CD4-positive, alpha-beta T cell treated with Interleukin-4 for 1 hour (primary cell): ENCODE measurements around the gene PLK5.
"Not testable (repeated sequence)": the region's sequence is repeated elsewhere in the genome, so short reads cannot be mapped to it uniquely, and the experiment has no call there.

Experiments
- DNase-seq, 2 donors: peaks; one replicate each; pipeline ENCODE4 v3.0.0-alpha.2; 2020 to 2022

PLK5 gene, protein sequence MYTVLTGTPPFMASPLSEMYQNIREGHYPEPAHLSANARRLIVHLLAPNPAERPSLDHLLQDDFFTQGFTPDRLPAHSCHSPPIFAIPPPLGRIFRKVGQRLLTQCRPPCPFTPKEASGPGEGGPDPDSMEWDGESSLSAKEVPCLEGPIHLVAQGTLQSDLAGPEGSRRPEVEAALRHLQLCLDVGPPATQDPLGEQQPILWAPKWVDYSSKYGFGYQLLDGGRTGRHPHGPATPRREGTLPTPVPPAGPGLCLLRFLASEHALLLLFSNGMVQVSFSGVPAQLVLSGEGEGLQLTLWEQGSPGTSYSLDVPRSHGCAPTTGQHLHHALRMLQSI

DNA sequence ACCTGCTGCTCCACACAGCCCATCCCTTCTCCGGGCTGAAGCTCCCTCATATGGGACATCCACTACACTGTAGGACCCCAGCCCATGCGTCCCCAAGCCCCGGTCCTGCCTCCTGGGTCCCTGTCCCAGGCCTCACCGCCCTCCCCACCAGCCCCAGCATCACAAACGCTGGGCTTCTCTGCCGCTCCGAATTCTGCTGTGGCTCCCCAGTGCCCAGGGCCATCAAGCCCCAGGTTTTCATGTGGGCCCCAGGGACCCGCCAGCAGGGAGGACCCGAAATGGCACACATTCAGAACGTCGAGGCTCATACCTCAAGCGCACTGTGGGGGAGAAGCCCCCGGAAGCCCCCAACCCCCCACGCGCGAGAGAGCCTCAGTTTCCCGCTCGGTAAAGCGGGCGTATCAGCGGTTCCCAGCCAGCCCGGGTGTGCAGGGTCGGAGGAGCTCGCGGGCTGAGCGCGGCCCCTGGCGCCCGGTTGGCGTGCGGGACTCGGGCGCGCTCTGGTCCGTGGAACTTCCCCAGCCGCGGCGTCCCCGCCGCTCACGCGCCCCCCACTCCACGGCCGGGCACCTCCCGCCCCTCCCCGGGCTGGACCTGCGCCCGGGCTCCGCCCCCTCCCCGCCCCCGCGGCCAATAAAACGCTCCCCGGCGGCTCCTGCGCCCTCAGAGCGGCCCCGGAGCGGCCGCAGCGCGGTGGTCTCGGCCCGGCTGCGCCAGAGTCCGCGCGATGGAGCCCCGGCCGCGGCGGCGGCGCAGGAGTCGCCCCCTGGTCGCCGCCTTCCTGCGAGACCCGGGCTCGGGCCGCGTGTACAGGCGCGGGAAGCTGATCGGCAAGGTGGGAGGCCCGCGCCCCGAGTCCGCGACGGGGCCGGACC, at the start of gene PLK5:
Gene PLK5 (plus strand): TSS at position 666 of the 875 bp plus-strand sequence. CDS start 2,920 bp downstream, outside the sequence.
- no peak for DNase-seq

DNA sequence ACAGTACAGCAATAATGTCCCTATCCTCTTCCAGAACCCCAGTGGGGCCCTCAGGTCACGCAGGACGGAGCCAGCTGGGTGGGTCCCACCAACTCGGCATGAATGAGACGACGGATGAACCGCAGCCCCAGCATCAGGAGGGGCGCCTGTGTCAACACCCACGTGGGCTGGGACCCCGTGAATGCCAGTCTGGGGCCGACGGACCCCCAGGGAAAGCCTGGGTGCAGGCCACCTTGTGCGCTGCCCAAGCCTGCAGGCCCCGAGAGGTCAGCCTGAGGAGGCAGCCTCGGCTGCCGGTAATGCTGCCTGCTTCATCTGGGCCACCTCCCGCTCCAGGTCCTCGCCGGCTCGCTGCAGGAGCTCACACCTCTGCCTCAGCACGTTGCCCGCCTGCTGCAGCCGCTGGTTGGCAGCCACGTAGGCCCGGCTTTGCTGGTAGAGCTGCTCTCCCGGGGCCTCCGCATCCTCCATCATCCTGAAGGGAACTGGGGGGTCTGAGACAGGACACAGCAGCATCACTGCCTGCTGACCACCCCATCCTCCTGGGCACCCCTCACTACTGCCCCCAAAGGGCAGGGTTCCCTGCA, 49.0 kb upstream of the PLK5 start:
- no peak for DNase-seq

DNA sequence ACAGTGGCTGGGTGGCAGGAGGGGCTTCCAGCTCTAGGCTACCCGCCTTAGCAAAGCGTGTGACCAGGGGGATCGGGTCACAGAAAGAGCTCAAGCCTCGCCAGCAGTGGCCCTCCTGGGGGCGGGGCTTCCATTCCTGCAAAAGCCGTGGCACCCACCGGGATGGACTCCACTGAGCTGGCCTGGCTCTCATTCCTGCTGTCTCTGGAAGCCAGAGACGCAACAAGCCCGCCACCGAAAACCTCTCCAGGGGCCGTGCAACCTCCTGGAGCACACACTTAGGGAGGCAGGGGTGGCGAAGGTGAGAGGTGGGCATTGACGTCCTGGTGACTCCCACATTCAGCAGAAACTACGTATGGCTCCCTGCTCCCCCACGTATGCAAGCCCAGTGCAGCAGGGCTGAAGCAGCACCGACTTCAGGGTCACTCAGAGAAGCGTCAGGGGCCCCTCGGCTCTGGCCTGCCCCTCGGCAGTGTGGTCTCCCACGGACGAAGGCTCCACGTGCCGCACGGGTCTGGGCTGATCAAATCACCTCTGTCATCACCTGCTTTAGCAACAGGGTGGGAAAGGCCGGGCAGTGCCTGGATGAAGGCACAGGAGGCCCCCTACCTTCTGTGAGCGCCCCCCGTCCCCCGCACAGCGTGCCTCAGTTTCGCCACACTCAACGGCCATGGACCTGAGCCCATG, 48.0 kb upstream of the PLK5 start:
- no peak for DNase-seq

DNA sequence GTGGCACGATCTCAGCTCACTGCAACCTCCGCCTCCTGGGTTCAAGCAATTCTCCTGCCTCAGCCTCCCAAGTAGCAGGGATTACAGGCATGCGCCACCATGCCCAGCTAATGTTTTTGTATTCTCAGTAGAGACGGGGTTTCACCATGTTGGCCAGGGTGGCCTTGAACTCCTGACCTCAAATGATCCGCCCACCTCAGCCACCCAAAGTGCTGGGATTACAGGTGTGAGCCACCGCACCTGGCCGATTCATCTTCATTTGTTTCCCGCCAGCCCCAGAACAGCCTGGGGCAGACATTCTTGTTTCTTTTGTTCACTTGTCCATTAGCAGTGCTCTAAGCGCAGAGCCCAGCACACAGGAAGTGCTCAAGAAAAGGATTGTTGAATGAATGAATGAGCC, 46.8 kb upstream of the PLK5 start:
- DNase-seq: not testable (repeated sequence)

DNA sequence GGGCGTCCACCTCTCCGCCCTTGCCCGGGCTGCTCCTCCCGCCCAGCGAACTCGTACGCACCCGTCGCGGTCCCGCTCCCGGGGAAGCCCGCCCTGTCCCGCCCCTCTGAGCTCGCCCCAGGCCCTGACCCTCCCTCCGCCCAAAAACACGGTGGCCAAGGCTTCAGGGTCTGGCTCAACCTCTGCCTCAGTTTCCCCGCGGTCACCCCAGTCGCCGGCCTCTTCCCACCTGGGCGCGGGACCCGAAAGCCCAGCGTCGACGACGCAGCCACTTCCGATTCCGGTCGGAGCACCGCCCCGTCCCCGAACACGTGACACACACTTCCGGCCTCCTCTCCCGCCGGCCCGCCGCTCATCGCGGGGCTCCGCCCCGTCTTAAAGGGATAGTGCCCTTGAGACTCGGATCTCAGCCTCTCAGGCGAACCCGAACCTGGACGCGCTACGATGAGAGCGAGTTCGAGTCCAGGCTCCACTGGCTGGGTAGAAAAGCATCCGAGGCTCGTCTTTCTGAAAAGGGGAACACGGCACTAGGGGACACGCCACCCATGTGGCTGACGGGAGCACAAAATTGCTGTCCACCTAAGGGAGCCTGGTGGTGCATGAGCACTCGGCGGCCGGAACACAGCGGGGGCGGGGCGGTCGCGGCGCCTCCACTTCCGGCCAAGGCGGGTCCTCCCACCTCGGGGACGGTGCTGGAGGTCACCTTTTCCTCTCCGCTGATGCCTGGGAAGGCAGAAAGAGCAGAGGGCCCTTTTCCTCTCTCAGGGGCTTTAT, 44.8 kb upstream of the PLK5 start, which contains the start of gene C19orf25:
Gene C19orf25 (minus strand): TSS at position 282 of the 774 bp plus-strand sequence. CDS start 312 bp downstream, outside the sequence.
- DNase-seq: peak; percentile 92 to 93

DNA sequence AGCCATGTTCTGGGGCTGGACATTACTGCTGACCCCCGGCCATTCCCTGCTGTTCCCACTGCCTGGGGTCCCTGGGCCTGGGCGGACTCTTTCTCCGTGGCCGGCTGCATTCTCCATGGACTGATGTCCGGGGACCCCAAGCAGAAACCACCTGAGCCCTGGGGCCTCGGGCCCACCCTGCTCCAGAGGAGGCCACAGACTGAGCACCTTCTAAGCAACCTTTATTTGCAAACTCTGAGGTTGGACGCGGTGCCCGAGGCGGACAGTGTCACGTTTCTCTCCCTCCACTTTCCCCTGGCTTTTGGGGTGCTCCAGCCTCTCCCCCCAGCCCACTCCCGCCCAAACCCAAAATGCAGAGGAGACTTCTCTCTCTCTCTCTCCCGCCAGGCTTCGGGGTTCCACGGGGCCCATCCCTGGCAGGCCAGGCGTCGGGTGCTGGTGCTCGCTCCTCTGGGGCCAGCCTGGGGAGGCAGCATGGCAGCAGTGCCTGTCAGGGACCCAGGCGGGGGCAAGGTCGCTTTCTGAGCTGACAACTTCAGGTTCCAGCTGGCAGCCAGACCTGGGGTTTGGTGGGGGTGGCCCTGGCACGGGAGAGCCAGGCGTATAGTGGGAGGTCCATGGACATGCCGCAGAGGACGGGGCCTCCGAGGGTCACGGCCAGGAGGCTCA, 42.5 kb upstream of the PLK5 start:
- DNase-seq: no peak

GRCh38 chr19:1481893-1482360, 42.0 kb upstream of the PLK5 start:
- DNase-seq: no peak

DNA sequence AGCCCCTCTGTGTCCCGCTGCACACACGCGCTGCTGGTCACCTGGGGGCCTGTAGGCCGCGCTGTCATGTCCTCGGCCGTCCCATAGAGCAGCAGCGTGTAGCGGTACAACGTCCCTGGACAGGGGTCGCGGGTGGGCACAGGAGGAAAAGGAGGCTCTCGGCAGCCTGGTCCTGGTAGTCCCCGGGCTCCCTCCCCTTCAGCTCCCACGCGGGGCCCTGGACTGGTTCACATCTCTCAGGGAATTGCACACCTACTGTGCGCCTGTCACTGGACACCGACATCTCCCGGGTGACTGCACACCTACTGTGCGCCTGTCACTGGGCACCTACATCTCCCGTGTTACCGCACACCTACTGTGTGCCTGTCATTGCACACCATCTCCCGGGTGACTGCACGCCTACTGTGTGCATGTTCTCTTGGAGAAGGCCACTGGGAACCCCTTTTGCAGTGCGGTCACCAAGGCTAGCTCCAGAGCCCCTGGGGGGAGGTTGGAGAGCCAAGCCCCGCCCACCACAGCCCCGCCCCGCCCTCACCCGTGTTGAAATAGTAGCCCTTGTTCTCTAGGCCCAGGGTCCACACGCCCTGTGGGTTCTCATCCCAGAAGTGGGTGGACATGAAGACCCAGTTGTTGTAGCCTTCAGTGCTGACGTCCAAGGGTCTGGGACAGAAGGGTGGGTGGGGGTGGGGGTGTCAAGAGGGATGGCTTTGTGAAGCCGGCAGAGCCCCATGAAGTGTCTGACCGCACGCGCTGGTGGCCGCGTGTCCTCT, 41.3 kb upstream of the PLK5 start:
- no peak for DNase-seq

DNA sequence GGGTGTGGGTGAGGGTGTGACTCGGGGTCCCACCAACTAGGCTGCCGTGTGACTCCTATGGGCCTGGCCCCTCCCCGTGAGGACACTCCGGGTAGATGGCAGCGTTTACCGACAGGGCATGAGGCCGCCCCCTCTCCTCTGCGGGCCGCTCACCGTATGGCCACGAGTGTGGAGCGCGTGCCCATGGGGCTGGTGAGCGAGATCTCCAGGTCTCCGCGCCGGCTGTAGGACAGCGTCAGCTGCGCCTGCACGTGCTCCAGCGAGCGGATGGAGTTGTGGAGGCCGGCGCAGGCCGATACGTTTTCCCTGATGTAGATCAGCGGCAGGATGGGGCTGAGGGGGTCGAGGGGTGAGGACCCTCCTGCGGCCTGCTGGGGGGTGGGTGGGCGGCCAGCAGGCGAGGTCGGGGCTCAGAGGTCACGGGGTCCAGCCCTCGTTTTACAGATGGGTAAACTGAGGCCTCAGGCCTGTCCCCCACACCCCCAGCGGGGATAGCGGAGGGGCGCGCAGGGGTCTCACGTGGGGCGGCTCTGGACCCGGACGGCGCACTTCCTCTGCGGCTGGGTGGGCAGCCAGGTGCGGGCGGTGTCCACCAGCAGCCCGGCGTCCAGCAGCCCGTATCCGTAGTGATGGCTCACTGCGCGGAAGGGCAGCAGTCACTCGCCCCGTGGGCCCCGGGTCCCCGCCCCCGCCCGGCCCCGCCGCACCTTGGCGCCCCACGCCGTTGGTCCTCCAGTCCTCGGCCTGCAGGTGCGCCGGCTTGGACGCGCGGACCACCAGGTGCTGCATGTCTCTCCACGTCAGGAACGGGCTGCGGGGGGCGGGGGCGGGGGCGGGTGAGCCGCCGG, 40.5 kb upstream of the PLK5 start:
- DNase-seq: no peak

DNA sequence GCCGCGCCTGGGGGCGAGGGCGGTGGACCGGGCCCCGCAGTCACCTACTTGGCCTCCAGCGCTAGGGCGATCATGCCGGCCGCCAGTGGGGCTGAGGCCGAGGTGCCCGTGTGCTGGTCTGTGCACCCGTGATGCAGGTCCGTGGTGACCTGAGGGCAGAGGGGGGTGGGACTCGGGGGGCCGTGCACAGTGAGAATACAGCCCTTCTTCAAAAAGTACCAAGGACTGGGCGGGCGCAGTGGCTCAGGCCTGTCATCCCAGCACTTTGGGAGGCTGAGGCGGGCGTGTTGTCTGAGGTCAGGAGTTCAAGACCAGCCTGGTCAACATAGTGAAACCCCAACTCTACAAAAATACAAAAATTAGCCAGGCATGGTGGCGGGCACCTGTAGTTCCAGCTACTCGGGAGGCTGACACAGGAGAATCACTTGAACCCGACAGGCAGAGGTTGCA, 39.9 kb upstream of the PLK5 start:
- no peak for DNase-seq

DNA sequence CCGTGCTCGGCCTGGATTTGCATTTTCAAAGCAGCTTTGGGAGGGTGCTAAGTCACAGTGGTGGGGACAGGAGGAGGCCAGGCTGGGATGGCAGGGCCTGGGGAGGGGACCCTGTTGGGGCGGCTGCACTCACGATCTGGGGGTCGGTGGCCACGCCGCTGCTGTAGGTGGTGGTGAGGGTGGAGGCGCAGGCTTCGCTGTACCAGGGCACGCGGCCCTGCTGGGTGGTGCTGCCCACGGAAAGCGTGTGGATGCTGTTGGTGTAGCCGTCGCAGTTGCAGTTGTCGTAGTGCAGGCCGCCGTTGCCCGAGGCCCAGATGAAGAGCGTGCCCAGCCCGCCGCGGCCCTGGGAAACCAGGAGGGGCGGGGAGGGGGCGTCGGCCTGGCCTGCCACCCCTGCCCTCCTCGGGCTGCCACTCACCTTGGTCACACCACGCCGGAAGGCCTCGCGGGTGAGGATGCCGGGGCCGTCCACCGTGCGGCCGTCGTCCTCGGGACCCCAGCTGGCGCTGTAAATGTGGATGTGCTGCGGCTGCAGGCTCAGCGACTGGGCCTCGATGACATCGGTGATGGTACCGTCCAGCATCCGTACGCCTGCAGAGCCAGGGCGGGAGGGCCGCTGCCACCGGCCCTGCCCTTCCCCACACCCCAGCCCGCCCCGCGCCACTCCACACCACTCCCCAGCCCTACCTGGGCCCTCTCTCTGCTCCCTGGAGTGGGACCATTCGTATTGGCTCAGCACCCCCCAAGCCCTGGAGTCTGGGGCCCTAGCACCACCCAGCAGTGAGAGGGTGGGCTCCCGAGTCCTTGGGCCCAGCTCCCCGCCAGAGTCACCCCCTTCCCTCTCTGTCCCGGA, 36.9 kb upstream of the PLK5 start:
- no peak for DNase-seq

- no peak for DNase-seq
Measured at GRCh38 chr19:1487576-1488281, 36.1 kb upstream of the PLK5 start.

DNA sequence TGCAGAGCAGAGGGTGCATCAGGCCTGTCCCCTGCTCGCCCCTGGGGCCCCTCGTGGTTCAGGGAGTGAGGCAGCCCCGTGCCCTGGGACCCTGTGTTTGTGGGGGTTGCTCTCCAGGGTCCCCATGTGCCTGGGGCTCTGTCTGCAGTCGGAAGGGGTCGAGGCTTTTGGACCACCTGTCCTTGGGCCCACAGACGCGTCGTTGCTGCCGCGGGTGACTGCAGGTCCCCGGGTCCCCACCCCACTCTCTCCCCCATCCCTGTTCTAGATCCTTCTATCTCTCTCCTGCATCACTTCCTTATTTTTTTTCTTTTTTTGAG, 35.6 kb upstream of the PLK5 start:
- DNase-seq: no peak

DNA sequence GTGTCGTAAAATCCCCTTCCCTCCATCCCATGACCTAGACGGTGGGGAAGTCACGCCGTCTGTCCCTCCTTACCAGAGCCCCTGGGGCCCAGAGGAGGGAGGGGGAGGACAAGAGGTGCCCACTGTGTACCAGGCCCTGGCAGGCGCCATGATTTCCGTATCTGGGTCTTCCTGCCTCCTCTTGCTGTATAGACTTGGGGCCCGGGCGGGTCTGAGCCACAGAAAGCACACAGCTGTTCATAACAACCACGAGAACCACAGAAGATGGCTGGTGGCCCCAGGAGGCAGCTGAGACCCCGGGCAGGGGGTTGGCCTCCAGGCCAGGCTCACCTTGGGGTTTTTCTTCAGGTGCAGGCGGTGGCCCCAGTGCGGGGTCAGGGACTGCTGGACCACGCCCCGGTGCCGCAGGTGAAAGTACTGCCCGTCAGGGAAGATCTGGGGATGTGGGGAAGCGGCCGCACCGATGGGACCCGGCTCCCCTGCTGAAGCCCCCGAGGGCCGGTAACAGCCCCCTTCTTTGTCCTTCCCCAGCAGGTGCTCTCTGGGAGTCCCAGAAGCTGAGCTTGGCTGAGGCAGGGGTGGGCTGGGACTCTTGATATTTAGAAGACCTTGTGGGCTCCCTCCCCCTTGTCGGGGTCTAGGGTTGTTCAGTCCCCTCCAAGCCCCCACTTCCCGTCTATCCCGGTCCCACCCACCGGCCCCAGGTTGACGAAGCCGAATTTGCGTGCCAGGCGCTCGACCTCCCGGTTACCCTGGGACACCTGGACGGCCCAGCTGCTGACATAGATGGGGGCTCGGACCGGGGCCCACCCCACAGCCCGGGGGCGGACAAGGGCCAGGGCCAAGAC, 34.2 kb upstream of the PLK5 start:
- no peak for DNase-seq

DNA sequence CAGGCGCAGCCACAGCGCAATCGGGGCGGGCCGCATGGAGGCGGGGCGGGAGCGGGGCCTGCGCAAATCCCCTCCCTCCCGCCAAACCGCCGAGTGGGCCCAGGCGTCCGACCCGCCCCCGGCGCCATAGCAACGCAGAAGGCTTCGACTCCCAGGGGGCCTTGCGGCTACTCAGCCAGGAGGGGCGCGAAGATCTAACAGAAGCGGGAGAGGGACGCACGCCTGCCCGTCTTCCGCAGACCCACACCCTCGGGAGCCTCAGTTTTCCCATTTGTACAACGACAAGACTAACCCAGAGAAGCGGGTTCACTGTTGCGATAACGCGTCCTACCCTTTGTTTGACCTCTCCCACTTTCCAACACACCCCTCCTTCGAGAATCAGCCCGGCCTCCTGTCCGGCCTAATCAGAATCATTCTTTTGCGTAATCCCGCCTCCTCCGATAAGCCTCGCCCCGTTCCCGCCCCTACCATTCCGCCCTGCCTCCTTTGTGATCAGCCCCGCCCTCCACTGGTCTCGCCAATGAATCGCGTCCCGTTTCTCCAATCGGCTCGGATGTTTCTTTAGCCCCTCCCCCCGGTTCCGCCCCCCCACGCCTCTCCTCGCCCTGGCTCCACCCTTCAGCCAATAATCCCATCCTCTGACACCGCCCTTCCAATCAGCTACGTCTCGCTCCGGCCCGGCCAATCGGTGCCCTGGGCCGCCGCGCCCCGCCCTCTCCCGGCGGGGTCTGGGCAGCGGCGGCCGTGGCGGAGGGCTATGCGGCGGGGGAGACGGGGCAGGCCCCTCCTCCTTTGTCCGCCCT, 33.4 kb upstream of the PLK5 start, which contains the start of gene PCSK4:
Gene PCSK4 (minus strand): TSS at position 40 of the 803 bp plus-strand sequence. CDS start 4 bp downstream, at position 36.
- peak; percentile 98 to 99 for DNase-seq
